ENCODE results near the gene PTGFRN. TPM values are rescaled to one million over a fixed set of nuclear protein-coding genes. Genes with fewer than 3 reads are reported as not detected.

Gene PTGFRN
- total RNA-seq, 1 donor = 40.2 TPM

- DNase-seq (ENCODE audit: insufficient read length, low spot score, missing footprints) = no peak
- Histone ChIP-seq H3K4me3 (ENCODE audit: insufficient read depth, low read length) (no peak overlapping the region), H4K20me1 (ENCODE audit: insufficient read depth, low read length) (no peaks in the 10 kb centered on the region), H3K36me3 (ENCODE audit: insufficient read depth, low read length) (no peaks in the 10 kb centered on the region), H3K4me1 (ENCODE audit: insufficient read depth, low read length) (no peaks in the 10 kb centered on the region), H3K27me3 (ENCODE audit: insufficient read depth, low read length) (peaks cover 19% of the 10 kb centered on the region), H3K79me2 (ENCODE audit: insufficient read depth, low read length) (no peaks in the 10 kb centered on the region), H3K4me2 (ENCODE audit: insufficient read depth, low read length) (no peak overlapping the region), H2AFZ (ENCODE audit: low read length) (no peak overlapping the region), H3K27ac (ENCODE audit: low read depth, low read length) (no peak overlapping the region), H3K9me3 (ENCODE audit: low read depth, low read length) (no peaks in the 10 kb centered on the region)
- no peak for TF ChIP-seq CTCF (IDR thresholded peaks at IDR 0.05; ENCODE audit: extremely low read depth, low read depth, low read length)
These were observed 9.0 kb upstream of the PTGFRN start for GRCh38 chr1:116900471-116901365.

DNA sequence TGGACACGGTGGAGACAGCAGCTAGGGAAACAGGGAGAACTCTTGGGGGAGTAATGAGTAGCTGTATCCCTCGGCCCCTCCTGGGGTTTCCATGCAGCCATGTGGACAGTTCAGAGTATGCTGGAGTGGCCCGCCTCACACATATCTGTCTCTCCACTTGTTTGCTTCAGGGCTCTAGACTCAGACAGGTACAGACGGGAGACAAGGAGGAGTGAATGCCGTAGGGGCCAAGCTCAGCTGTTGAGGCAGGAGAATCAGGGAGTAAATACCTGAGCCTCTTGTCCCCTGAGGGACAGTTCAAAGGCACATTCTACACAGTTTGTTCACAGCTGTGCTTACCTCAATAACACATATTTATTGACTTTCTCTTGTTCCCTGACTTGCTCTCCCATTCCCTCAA is 7.7 kb upstream of the PTGFRN start:
- Histone ChIP-seq H3K27ac (ENCODE audit: low read depth, low read length) (no peak overlapping the region), H3K9me3 (ENCODE audit: low read depth, low read length) (no peaks in the 10 kb centered on the region), H3K4me1 (ENCODE audit: insufficient read depth, low read length) (no peaks in the 10 kb centered on the region), H3K27me3 (ENCODE audit: insufficient read depth, low read length) (peaks cover 19% of the 10 kb centered on the region), H4K20me1 (ENCODE audit: insufficient read depth, low read length) (no peaks in the 10 kb centered on the region), H3K79me2 (ENCODE audit: insufficient read depth, low read length) (no peaks in the 10 kb centered on the region), H2AFZ (ENCODE audit: low read length) (no peak overlapping the region), H3K4me3 (ENCODE audit: insufficient read depth, low read length) (no peak overlapping the region), H3K4me2 (ENCODE audit: insufficient read depth, low read length) (no peak overlapping the region), H3K36me3 (ENCODE audit: insufficient read depth, low read length) (no peaks in the 10 kb centered on the region)
- DNase-seq (ENCODE audit: insufficient read length, low spot score, missing footprints) = no peak
- no peak for TF ChIP-seq CTCF (IDR thresholded peaks at IDR 0.05; ENCODE audit: extremely low read depth, low read depth, low read length)

- H4K20me1 ChIP-seq (ENCODE audit: insufficient read depth, low read length) = no peaks in the 10 kb centered on the region
- TF ChIP-seq CTCF (IDR thresholded peaks at IDR 0.05; ENCODE audit: extremely low read depth, low read depth, low read length) = no peak
- no peak overlapping the region for H3K27ac ChIP-seq (ENCODE audit: low read depth, low read length)
- no peaks in the 10 kb centered on the region for H3K4me1 ChIP-seq (ENCODE audit: insufficient read depth, low read length)
- no peak overlapping the region for H3K4me3 ChIP-seq (ENCODE audit: insufficient read depth, low read length)
- H3K4me2 ChIP-seq (ENCODE audit: insufficient read depth, low read length) = no peak overlapping the region
- H3K36me3 ChIP-seq (ENCODE audit: insufficient read depth, low read length) = no peaks in the 10 kb centered on the region
- H3K79me2 ChIP-seq (ENCODE audit: insufficient read depth, low read length) = no peaks in the 10 kb centered on the region
- no peaks in the 10 kb centered on the region for H3K9me3 ChIP-seq (ENCODE audit: low read depth, low read length)
- DNase-seq (ENCODE audit: insufficient read length, low spot score, missing footprints) = no peak
- peaks cover 19% of the 10 kb centered on the region for H3K27me3 ChIP-seq (ENCODE audit: insufficient read depth, low read length)
- H2AFZ ChIP-seq (ENCODE audit: low read length) = no peak overlapping the region
These were observed 6.9 kb upstream of the PTGFRN start for GRCh38 chr1:116902723-116903383.

DNA sequence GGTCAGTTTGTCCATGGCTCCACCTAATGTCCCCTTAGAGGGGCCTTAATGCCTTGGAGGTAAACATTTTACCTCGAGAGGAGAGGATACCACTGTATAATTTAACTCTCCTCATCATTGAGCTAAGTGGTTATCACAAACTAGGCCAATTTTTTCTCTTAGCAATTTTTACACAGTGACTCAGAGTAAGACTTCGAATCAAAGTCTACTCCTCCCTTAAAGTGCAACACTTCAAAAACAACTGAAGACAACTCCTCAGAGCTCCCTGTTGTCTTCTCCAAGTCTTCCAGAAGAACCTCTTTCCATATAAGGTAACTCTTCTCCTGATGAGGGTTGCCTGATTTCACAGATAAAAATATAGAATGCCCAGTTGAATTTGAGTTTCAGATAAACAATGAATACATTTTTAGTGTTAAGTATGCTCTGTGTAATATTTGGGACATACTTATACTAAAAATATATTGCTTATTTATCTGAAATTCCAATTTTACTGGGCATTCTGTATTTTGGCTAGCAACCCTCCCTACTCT is 4.9 kb upstream of the PTGFRN start:
- Histone ChIP-seq H3K79me2 (ENCODE audit: insufficient read depth, low read length) (no peaks in the 10 kb centered on the region), H3K4me1 (ENCODE audit: insufficient read depth, low read length) (no peaks in the 10 kb centered on the region), H3K27me3 (ENCODE audit: insufficient read depth, low read length) (peaks cover 28% of the 10 kb centered on the region), H3K9me3 (ENCODE audit: low read depth, low read length) (no peaks in the 10 kb centered on the region), H3K27ac (ENCODE audit: low read depth, low read length) (no peak overlapping the region), H3K4me2 (ENCODE audit: insufficient read depth, low read length) (no peak overlapping the region), H2AFZ (ENCODE audit: low read length) (no peak overlapping the region), H3K36me3 (ENCODE audit: insufficient read depth, low read length) (no peaks in the 10 kb centered on the region), H3K4me3 (ENCODE audit: insufficient read depth, low read length) (no peak overlapping the region), H4K20me1 (ENCODE audit: insufficient read depth, low read length) (no peaks in the 10 kb centered on the region)
- DNase-seq (ENCODE audit: insufficient read length, low spot score, missing footprints) = no peak
- no peak for TF ChIP-seq CTCF (IDR thresholded peaks at IDR 0.05; ENCODE audit: extremely low read depth, low read depth, low read length)

Data from osteoblast (primary cell).